Body of pancreas (tissue), 4 donors: ENCODE results near the gene FOXA3. TPM values are rescaled to one million over a fixed set of nuclear protein-coding genes. Genes with fewer than 3 reads are reported as not detected.

Source experiments
- ATAC-seq: fragments of 150-250 bp; one replicate; pipeline ENCODE4 v1.9.1; 2016
- DNase-seq, 4 donors: peaks; one replicate each; pipeline ENCODE4 v3.0.0-alpha.2; 2019
- H3K27ac ChIP-seq, 4 donors: fragments of 200-600 bp; sonication (generic); 1 replicate in 3 of 4; 2 replicates in 1 of 4; pipeline versions ENCODE4 v1.5.1 to v1.6.1; 2016 to 2019; ENCODE audit warnings: mild to moderate bottlenecking in 1 of 4, mixed read lengths in 1 of 4, moderate library complexity in 1 of 4
- H3K27me3 ChIP-seq, 2 donors: fragments of 200-600 bp; sonication (generic); one replicate each; pipeline ENCODE4 v1.6.0; 2016; ENCODE audit warnings: mild to moderate bottlenecking in 1 of 2
- H3K36me3 ChIP-seq, 2 donors: fragments of 200-600 bp; sonication (generic); replicated peaks in 1 of 2; 2 replicates each; pipeline ENCODE4 v1.5.1; 2016; ENCODE audit warnings: low read depth in 2 of 2; ENCODE audit not compliant: insufficient read depth in 1 of 2
- H3K4me1 ChIP-seq: fragments of 200-600 bp; sonication (generic); one replicate; pipeline ENCODE4 v1.6.0; 2016
- H3K4me3 ChIP-seq, 2 donors: fragments of 200-600 bp; sonication (generic); 1 replicate in 1 of 2; 2 replicates in 1 of 2; pipeline ENCODE4 v1.5.1; 2016 to 2019
- H3K9me3 ChIP-seq, 3 donors: fragments of 200-600 bp; sonication (generic); 1 replicate in 2 of 3; 2 replicates in 1 of 3; pipeline ENCODE4 v1.5.1; 2016
- POLR2A ChIP-seq, 3 donors: fragments of 450-650 bp; IDR thresholded peaks; one replicate each; pipeline ENCODE4 v1.6.1; 2016; ENCODE audit warnings: antibody characterized with exemption in 3 of 3, mild to moderate bottlenecking in 2 of 3
- WGBS, 2 donors: methylation state at CpG; one replicate each; pipeline ENCODE4 v1.1.5; 2017; 5-methylcytosine and 5-hydroxymethylcytosine counted together
- intact Hi-C: fragments of 100-400 bp; cut with DNase I; formaldehyde crosslinking; loops from one replicate; pipeline ENCODE4 v1.15.1; 2023
- total RNA-seq, 2 donors: library from RNA; depleted of rRNA; stranded (reverse); fragments of >200 nt; gene quantifications; one replicate each; pipeline ENCODE4 v1.1.0, GENCODE V29; 2016
- TF ChIP-seq, protein P1 (sequence below), 7 experiments: fragments of 450-650 bp in 4 of 7; fragments of 200-600 bp in 3 of 7; sonication (generic) in 3 of 7; IDR thresholded peaks; one replicate each; pipeline ENCODE4 v1.5.1; 2016 to 2019; ENCODE audit warnings: antibody characterized with exemption in 7 of 7

Gene FOXA3
- total RNA-seq, 2 donors from 2014 or later, result 3.0 to 16.3 TPM

DNA sequence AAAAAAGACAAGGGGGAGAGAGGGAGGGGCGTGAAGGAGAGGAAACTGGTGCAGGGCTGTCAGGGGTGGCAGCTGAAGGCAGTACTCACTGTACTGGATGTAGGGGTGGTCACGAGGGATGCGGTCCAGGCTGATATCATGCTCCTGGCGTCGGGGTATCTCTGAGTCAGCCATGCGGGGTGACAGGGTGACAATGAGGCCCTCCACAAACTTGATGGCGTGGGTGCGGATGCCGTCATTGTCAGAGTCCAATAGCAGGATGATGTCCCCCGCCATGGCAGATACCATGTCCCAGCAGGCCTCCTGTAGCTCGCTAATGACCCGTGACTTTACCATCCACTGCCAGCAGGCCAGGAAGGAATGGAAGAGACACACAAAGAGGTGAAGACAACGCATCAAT is 16.5 kb upstream of the FOXA3 start:
- H3K4me3 ChIP-seq, result no peak overlapping the region
- no peak for DNase-seq
- H3K9me3 ChIP-seq, result no peaks in the 10 kb centered on the region
- peaks cover 9 to 64% of the 10 kb centered on the region in 2 donors for H3K36me3 ChIP-seq
- ATAC-seq, result no peak
- no peak for TF ChIP-seq POLR2A (IDR thresholded peaks at IDR 0.05)
- TF ChIP-seq, protein P1, sequence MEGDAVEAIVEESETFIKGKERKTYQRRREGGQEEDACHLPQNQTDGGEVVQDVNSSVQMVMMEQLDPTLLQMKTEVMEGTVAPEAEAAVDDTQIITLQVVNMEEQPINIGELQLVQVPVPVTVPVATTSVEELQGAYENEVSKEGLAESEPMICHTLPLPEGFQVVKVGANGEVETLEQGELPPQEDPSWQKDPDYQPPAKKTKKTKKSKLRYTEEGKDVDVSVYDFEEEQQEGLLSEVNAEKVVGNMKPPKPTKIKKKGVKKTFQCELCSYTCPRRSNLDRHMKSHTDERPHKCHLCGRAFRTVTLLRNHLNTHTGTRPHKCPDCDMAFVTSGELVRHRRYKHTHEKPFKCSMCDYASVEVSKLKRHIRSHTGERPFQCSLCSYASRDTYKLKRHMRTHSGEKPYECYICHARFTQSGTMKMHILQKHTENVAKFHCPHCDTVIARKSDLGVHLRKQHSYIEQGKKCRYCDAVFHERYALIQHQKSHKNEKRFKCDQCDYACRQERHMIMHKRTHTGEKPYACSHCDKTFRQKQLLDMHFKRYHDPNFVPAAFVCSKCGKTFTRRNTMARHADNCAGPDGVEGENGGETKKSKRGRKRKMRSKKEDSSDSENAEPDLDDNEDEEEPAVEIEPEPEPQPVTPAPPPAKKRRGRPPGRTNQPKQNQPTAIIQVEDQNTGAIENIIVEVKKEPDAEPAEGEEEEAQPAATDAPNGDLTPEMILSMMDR (IDR thresholded peaks at IDR 0.05), result no peak
- no peak overlapping the region for H3K27ac ChIP-seq
- H3K4me1 ChIP-seq, result no peaks in the 10 kb centered on the region
- whole genome bisulfite sequencing, 2 donors, result 89 to 96% methylated on average over 7 to 13 of the region's 13 CpGs
- H3K27me3 ChIP-seq, result no peaks in the 10 kb centered on the region
- intact Hi-C loops, result no loop called here

DNA sequence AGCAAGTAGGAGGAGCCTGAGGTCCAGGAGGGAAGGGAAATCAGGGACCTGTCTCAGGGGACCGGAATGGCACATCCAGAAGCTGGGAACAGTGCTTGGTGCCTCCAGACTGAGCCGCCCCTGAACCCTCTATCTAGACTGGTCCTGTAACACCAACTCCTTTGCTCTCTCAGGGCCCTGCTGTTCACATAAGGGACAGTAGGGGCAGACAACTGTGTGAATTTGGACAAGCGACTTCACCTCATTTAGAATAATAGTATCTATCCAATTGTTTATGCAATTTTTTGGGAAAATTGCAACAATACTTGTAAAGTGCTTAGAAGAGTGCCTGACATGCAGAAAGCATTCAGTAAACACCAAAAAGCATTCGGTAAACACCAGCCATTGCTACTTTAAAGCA is 15.2 kb upstream of the FOXA3 start:
- DNase-seq, result no peak
- no peak for ATAC-seq
- WGBS, 2 donors, result 89 to 100% methylated on average over 4 of the region's 4 CpGs
- Histone ChIP-seq H3K9me3 (no peaks in the 10 kb centered on the region), H3K36me3 (peaks cover 4 to 61% of the 10 kb centered on the region in 2 donors), H3K4me3 (no peak overlapping the region), H3K27ac (no peak overlapping the region), H3K4me1 (no peaks in the 10 kb centered on the region), H3K27me3 (no peaks in the 10 kb centered on the region)
- TF ChIP-seq, protein P1 (IDR thresholded peaks at IDR 0.05), result peak in 1 of 7 experiments; percentile 6
- no peak for TF ChIP-seq POLR2A (IDR thresholded peaks at IDR 0.05)
- intact Hi-C loops, result no loop called here

DNA sequence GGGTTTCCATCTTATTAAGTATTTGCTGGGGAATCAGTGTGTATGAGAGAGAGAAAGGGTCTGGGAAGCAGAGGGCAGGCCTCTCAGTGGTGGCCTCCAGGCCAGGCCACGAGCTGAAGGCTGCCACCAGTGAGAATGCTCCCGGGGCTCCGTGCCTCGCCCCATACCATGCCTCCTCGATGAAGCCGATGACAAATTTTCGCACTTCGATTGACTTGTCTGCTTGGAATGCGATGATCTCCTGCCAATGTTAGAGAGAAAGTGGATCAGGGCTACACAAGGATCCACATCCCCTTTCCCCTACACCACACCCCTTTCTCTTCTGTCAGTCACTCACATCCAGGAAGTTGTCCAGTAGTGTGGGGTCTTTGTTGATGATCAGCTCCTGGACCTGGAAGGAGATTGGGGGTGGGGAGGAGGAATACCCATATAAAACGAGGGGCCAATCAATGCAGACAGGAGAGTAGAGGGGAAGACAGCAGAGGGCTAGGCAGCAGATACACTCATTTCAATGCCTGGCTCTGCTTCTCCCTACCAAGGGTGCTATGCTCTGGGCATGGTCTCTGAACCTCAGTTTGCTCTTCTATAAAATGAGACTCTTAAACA is 11.9 kb upstream of the FOXA3 start:
- DNase-seq, result no peak
- intact Hi-C loops, result no loop called here
- H3K4me3 ChIP-seq, result no peak overlapping the region
- H3K27ac ChIP-seq, result no peak overlapping the region
- no peak for ATAC-seq
- no peaks in the 10 kb centered on the region for H3K27me3 ChIP-seq
- H3K4me1 ChIP-seq, result no peaks in the 10 kb centered on the region
- 88 to 93% methylated on average over 10 of the region's 10 CpGs for WGBS, 2 donors
- TF ChIP-seq, protein P1 (IDR thresholded peaks at IDR 0.05), result no peak
- TF ChIP-seq POLR2A (IDR thresholded peaks at IDR 0.05), result no peak
- H3K9me3 ChIP-seq, result no peaks in the 10 kb centered on the region
- peaks cover 4 to 49% of the 10 kb centered on the region in 2 donors for H3K36me3 ChIP-seq

DNA sequence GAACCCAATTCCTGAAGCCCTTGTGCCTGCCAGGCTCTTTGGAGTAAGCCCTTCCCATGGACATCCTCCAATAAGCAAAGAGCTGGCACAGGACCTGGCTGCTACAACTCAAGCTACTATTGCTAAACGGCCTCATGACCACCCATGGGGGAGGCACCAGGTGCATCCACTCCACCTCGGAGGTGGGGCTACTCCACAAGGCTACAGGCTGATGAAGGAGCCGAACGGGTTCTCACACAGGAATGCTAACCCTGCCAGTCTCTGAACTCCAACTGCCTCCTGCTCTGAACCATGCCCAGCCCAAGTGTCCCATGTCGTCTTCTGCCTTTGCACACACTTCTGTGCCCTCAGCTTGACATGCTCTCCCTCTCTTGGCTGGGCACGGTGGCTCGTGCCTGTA is 11.1 kb upstream of the FOXA3 start:
- Histone ChIP-seq H3K36me3 (peaks cover 4 to 43% of the 10 kb centered on the region in 2 donors), H3K27me3 (no peaks in the 10 kb centered on the region), H3K9me3 (no peaks in the 10 kb centered on the region), H3K4me1 (no peaks in the 10 kb centered on the region), H3K4me3 (no peak overlapping the region), H3K27ac (no peak overlapping the region)
- WGBS, 2 donors, result 73 to 88% methylated on average over 5 to 7 of the region's 7 CpGs
- intact Hi-C loops, result no loop called here
- DNase-seq (no peak), ATAC-seq (no peak)
- TF ChIP-seq, protein P1 (IDR thresholded peaks at IDR 0.05), result no peak
- TF ChIP-seq POLR2A (IDR thresholded peaks at IDR 0.05), result no peak

DNA sequence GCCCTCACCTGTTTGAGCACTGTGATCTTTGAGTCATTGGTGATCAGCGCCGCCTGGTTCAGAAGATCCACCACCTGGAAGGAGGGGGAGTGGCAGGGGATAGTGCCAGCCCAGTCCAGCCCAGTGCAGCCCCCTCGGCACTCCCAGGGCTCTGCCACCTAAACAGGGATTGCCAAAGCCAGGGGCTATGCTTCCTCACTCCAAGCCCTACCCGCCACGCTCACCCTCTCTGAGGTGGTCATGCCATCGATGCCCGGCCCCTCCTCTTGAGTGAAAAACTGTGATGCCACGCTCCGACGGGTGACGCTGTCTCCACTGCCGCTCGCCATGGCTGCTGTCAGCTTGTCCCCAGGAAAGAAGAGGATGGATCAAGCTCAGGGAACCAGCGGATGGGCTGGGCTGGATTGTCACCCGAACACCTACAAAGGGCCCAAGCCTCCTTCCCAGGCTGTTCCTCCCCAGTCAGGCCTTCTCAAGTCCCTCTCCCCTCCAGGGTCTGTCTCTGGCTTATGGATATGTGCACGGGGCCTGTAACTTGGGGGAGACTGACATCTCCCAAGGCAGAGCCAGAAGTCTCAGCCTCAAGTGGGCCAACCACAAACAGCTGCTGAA is 9.9 kb upstream of the FOXA3 start:
- Histone ChIP-seq H3K9me3 (no peaks in the 10 kb centered on the region), H3K27ac (no peak overlapping the region)
- no peak for DNase-seq

More for the DNA sequence above, 9.9 kb upstream of the FOXA3 start:
- no peaks in the 10 kb centered on the region for H3K4me1 ChIP-seq
- ATAC-seq, result no peak
- H3K27me3 ChIP-seq, result no peaks in the 10 kb centered on the region
- TF ChIP-seq POLR2A (IDR thresholded peaks at IDR 0.05), result no peak
- TF ChIP-seq, protein P1 (IDR thresholded peaks at IDR 0.05), result no peak
- peaks cover 0 to 31% of the 10 kb centered on the region in 2 donors for H3K36me3 ChIP-seq
- 88 to 93% methylated on average over 9 to 10 of the region's 16 CpGs for WGBS, 2 donors
- H3K4me3 ChIP-seq, result no peak overlapping the region
- intact Hi-C loops, result no loop called here
